K562 (cell line): ENCODE measurements around the gene STING1. TPM values are rescaled to one million over a fixed set of nuclear protein-coding genes. Genes with fewer than 3 reads are reported as not detected.

Experiments used
- ATF4 ChIP-seq: fragments of 450-650 bp; formaldehyde crosslinking; IDR thresholded peaks from 2 replicates; pipeline ENCODE4 v1.4.0; 2022; ENCODE audit warnings: mild to moderate bottlenecking, moderate library complexity
- CTCF ChIP-seq, 3 experiments: IDR thresholded peaks in 2 of 3; conservative IDR thresholded peaks in 1 of 3; 2 replicates each; pipeline ENCODE4 v1.5.1; 2011 to 2012; ENCODE audit warnings: low read length in 3 of 3, mild to moderate bottlenecking in 3 of 3, control low read depth in 2 of 3, improper control_type of control experiment in 1 of 3, inconsistent platforms in 1 of 3, low read depth in 1 of 3, mixed read lengths in 1 of 3, moderate library complexity in 1 of 3; ENCODE audit not compliant: insufficient read depth in 2 of 3
- DIDO1 ChIP-seq: fragments of 450-650 bp; IDR thresholded peaks from 2 replicates; pipeline ENCODE4 v1.6.1; 2016; ENCODE audit warnings: low read depth, missing biosample characterization, missing genetic modification characterization
- DPF2 ChIP-seq: fragments of 450-650 bp; IDR thresholded peaks from 2 replicates; pipeline ENCODE4 v1.6.1; 2016
- JUN ChIP-seq, 2 experiments: sonication (generic) in 1 of 2; formaldehyde crosslinking in 1 of 2; IDR thresholded peaks; 2 replicates each; pipeline versions ENCODE4 v1.6.1 to v1.8.0; 2012 to 2022; ENCODE audit warnings: borderline replicate concordance in 2 of 2, mild to moderate bottlenecking in 2 of 2, improper control_type of control experiment in 1 of 2, low read depth in 1 of 2, low read length in 1 of 2, missing genetic modification reagents in 1 of 2
- LCOR ChIP-seq: sonication (generic); formaldehyde crosslinking; IDR thresholded peaks from 2 replicates; pipeline ENCODE4 v1.8.0; 2022; ENCODE audit warnings: mild to moderate bottlenecking, missing genetic modification reagents
- MNT ChIP-seq, 2 experiments: fragments of 450-650 bp; conservative IDR thresholded peaks; 2 replicates each; pipeline ENCODE4 v1.6.1; 2017; ENCODE audit warnings: mild to moderate bottlenecking in 2 of 2, moderate library complexity in 2 of 2
- PHF8 ChIP-seq: fragments of 200-600 bp; sonication (generic); IDR thresholded peaks from 2 replicates; pipeline ENCODE4 v1.6.1; 2012; ENCODE audit warnings: mixed run types, mild to moderate bottlenecking, inconsistent platforms, low read length, moderate library complexity, borderline replicate concordance
- POLR2H ChIP-seq: IDR thresholded peaks from 2 replicates; pipeline ENCODE4 v1.6.1; 2016; ENCODE audit warnings: missing genetic modification characterization, low read depth, mild to moderate bottlenecking, control low read depth, missing compliant biosample characterization, moderate library complexity
- SIX5 ChIP-seq, 2 experiments: IDR thresholded peaks; 2 replicates each; pipeline ENCODE4 v1.6.1; 2011; ENCODE audit warnings: low read length in 2 of 2, borderline replicate concordance in 1 of 2, low read depth in 1 of 2, mild to moderate bottlenecking in 1 of 2, moderate library complexity in 1 of 2; ENCODE audit not compliant: insufficient read depth in 1 of 2
- SOX6 ChIP-seq: fragments of 450-650 bp; IDR thresholded peaks from 2 replicates; pipeline ENCODE4 v1.6.1; 2014; ENCODE audit warnings: mild to moderate bottlenecking
- XRCC5 ChIP-seq: fragments of 200-400 bp; formaldehyde crosslinking; IDR thresholded peaks from 2 replicates; pipeline ENCODE4 v1.6.1; 2017; ENCODE audit warnings: low read depth, mild to moderate bottlenecking, low read length
- ZKSCAN8 ChIP-seq: fragments of 200-800 bp; sonication (Bioruptor generic); IDR thresholded peaks from 2 replicates; pipeline ENCODE4 v1.6.1; 2016; ENCODE audit warnings: missing genetic modification characterization, missing compliant biosample characterization
- ZNF12 ChIP-seq: sonication (generic); formaldehyde crosslinking; IDR thresholded peaks from 2 replicates; pipeline ENCODE4 v1.4.0; 2020; ENCODE audit warnings: mild to moderate bottlenecking, missing genetic modification reagents
- ZNF146 ChIP-seq: IDR thresholded peaks from one replicate; pipeline ENCODE4 v1.6.1; 2018; ENCODE audit warnings: missing compliant biosample characterization; ENCODE audit not compliant: unreplicated experiment
- ZNF174 ChIP-seq: fragments of 250-450 bp; sonication (Bioruptor Pico); IDR thresholded peaks from 2 replicates; pipeline ENCODE4 v1.4.0; 2020; ENCODE audit warnings: mild to moderate bottlenecking
- polyA plus RNA-seq, 8 experiments: library from polyadenylated mRNA; depleted of rRNA in 4 of 8; stranded (reverse) in 5 of 8; unstranded in 3 of 8; fragments of >200 nt; fragmentation: Nextera tagmentation in 2 of 8; fragmentation: Illumina TruSeq in 1 of 8; extraction: Ambion mirVana in 2 of 8; extraction: Trizol in 1 of 8; gene quantifications; 2 replicates each; pipeline versions ENCODE4 v1.2.1 to v1.2.3, GENCODE V29; 2011 to 2014; ENCODE audit warnings: inconsistent platforms in 1 of 8, missing spikeins in 1 of 8
- total RNA-seq, 7 experiments: library from RNA; depleted of rRNA in 6 of 7; stranded (reverse); fragments of >200 nt in 6 of 7; fragmentation: Illumina TruSeq in 2 of 7; extraction: Trizol in 2 of 7; gene quantifications; 2 replicates each; pipeline versions ENCODE4 v1.2.1 to v1.2.3, GENCODE V29; 2011 to 2021; ENCODE audit warnings: low replicate concordance in 1 of 7
- TF ChIP-seq, protein P1 (sequence below): fragments of 450-650 bp; IDR thresholded peaks from 2 replicates; pipeline ENCODE4 v1.7.1; 2018; ENCODE audit warnings: mild to moderate bottlenecking, low read depth; ENCODE audit not compliant: partially characterized antibody

Gene STING1
- total and polyA plus RNA-seq, 9 of the 15 experiments (the other 6 are each of a cell fraction or from before 2014, with no cell fraction given) = 20.8 to 69.1 (median 44.7) TPM

DNA sequence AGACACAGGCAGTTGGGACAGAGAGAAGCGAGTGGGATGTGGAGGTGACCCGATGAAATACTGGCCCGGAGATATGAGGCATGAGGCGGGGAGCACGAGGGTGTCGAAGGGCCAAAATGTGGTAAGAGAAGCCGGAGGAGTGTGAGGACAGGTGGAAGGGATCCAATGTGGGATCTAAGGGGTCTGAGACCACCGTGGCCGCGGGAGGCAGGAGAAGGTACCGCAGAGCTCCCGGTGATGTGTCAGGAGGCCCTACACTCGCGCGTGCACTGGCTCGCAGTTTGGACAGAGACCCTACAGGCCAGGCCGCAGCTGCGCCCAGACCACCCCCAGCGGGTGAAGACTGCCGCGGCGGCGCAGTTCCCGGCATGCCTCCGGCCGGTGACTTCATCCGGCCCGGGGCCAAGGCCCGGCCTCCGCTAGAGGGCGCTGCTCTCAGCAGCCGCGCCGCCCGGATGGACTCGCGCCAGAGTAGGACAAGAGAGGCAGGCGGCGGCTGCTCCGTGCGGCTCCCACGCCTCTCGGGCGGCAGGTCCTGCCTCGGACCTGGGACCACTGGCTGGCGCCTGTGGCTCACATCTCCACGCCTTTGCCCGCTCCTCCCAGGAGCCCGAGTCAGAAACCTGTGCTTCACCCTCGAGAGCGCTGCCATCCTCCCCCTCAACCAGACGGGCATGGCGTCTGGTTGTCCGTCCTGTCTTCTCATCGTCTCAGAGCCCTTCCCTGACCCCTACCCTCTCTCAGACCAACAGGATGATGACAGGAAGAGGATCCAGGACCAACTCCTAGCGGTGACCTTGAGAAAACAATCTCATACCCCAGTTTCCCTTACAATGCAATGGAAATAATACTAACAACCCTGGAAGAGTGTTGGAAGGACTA lies 35.4 kb upstream of the STING1 start (continued):
- TF ChIP-seq, protein P1, sequence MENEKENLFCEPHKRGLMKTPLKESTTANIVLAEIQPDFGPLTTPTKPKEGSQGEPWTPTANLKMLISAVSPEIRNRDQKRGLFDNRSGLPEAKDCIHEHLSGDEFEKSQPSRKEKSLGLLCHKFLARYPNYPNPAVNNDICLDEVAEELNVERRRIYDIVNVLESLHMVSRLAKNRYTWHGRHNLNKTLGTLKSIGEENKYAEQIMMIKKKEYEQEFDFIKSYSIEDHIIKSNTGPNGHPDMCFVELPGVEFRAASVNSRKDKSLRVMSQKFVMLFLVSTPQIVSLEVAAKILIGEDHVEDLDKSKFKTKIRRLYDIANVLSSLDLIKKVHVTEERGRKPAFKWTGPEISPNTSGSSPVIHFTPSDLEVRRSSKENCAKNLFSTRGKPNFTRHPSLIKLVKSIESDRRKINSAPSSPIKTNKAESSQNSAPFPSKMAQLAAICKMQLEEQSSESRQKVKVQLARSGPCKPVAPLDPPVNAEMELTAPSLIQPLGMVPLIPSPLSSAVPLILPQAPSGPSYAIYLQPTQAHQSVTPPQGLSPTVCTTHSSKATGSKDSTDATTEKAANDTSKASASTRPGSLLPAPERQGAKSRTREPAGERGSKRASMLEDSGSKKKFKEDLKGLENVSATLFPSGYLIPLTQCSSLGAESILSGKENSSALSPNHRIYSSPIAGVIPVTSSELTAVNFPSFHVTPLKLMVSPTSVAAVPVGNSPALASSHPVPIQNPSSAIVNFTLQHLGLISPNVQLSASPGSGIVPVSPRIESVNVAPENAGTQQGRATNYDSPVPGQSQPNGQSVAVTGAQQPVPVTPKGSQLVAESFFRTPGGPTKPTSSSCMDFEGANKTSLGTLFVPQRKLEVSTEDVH = peak; percentile 38
- TF ChIP-seq ATF4 (CRISPR knock-in tag) (peak; percentile 61; the same call in 1 of the 2 replicates), ZNF174 (CRISPR knock-in tag) (no peak), SOX6 (peak; percentile 46; the same call in 1 of the 2 replicates), DIDO1 (tag) (peak; percentile 61; the same call in 1 of the 2 replicates), SIX5 (IDR thresholded peaks at IDR 0.05; ENCODE audit: borderline replicate concordance in 1 of 2, insufficient read depth in 1 of 2, low read depth in 1 of 2, low read length in 2 of 2) (no peak), PHF8 (peak; percentile 87; the same call in 1 of the 2 replicates), ZKSCAN8 (no peak), DPF2 (peak; percentile 64; the same call in 1 of the 2 replicates), ZNF146 (no peak), MNT (conservative IDR thresholded peaks at IDR 0.05) (peak; percentile 44 to 76), XRCC5 (peak; percentile 94), LCOR (CRISPR knock-in tag) (peak; percentile 97), CTCF (IDR thresholded peaks at IDR 0.05 in 2 of 3, conservative IDR thresholded peaks at IDR 0.05 in 1 of 3; ENCODE audit: insufficient read depth in 2 of 3, low read depth in 1 of 3, low read length in 3 of 3) (peak; percentile 94 to 96 (median 95)), ZNF12 (CRISPR knock-in tag) (peak; percentile 29; the same call in 1 of the 2 replicates), POLR2H (tag) (peak; percentile 83), JUN (IDR thresholded peaks at IDR 0.05; ENCODE audit: borderline replicate concordance, low read depth, low read length) (peak; percentile 94), JUN (CRISPR knock-in tag; IDR thresholded peaks at IDR 0.05; ENCODE audit: borderline replicate concordance) (peak; percentile 99)
